OCI-LY7 (cell line): Measurements from ENCODE around the gene RIMS4.

Experiments
- EZH2phosphoT487 ChIP-seq: fragments of 200-600 bp; sonication (generic); IDR thresholded peaks from 2 replicates; pipeline ENCODE4 v1.6.1; 2018; ENCODE audit warnings: low read depth, borderline replicate concordance, mild to moderate bottlenecking, mixed run types, antibody characterized with exemption, low read length, moderate library complexity, mixed read lengths
- TF ChIP-seq, protein P1 (sequence below): fragments of 200-600 bp; sonication (generic); conservative IDR thresholded peaks from 2 replicates; pipeline ENCODE4 v1.5.1; 2014; ENCODE audit warnings: mild to moderate bottlenecking, antibody characterized with exemption, low read length, moderate library complexity, mixed read lengths

DNA sequence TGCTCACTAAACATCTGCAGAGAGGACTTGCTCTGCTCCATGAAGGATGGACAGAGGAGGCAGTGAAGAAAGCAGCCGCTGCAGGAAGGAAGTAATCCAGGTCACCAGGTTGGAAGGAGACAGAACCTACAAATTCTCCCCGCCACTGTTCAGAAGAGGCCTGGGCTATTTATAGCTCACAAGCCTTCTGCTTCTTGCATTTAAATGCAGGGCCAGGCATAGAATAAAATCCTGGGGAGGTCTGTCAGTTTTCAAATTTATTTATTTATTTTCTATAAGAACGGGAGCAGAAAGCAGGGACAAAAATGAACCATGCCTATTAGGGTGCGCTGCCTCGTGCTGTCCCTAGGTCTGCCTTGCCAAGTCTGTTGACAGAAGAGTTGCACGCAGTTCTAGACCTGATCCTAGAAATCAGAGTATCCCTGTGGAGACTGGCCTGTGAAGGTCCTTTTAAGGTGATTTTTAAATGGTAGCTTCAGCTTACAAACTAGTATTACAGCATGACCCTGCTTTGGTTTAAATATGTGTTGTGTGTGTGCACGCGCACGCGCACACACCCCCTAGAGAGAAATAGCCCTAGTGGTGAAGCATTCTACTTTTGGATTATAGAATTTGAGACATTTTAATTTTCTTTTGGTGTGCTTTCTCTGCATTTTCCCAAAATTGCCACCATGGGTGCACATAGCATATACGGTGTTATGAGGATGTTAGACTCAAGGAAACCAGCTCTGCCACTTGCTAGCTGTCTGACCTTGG lies 19.5 kb downstream of the RIMS4 start:
- TF ChIP-seq, protein P1, sequence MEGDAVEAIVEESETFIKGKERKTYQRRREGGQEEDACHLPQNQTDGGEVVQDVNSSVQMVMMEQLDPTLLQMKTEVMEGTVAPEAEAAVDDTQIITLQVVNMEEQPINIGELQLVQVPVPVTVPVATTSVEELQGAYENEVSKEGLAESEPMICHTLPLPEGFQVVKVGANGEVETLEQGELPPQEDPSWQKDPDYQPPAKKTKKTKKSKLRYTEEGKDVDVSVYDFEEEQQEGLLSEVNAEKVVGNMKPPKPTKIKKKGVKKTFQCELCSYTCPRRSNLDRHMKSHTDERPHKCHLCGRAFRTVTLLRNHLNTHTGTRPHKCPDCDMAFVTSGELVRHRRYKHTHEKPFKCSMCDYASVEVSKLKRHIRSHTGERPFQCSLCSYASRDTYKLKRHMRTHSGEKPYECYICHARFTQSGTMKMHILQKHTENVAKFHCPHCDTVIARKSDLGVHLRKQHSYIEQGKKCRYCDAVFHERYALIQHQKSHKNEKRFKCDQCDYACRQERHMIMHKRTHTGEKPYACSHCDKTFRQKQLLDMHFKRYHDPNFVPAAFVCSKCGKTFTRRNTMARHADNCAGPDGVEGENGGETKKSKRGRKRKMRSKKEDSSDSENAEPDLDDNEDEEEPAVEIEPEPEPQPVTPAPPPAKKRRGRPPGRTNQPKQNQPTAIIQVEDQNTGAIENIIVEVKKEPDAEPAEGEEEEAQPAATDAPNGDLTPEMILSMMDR, result no peak
- no peak for TF ChIP-seq EZH2phosphoT487
